Upper lobe of left lung (tissue), 6 donors: Measurements from ENCODE around the gene ZNF334. TPM values are rescaled to one million over a fixed set of nuclear protein-coding genes. Genes with fewer than 3 reads are reported as not detected.

ENCODE experiments used
- ATAC-seq, 2 donors: fragments of 200-7000 bp; cut with Tn5 transposase; one replicate each; pipeline ENCODE4 v1.9.1; 2022; ENCODE audit warnings: mild to moderate bottlenecking in 2 of 2, moderate library complexity in 2 of 2; ENCODE audit not compliant: low FRiP score in 2 of 2
- DNase-seq, 2 donors: peaks; one replicate each; pipeline ENCODE4 v3.0.0-alpha.2; 2019 to 2020
- H3K27ac ChIP-seq, 4 donors: fragments of 200-600 bp; sonication (generic); one replicate each; pipeline ENCODE4 v1.5.1; 2016 to 2019
- H3K27me3 ChIP-seq, 4 donors: fragments of 200-600 bp; sonication (generic); one replicate each; pipeline ENCODE4 v1.5.1; 2017 to 2019
- H3K36me3 ChIP-seq, 4 donors: fragments of 200-600 bp; sonication (generic); one replicate each; pipeline ENCODE4 v1.5.1; 2016 to 2019
- H3K4me1 ChIP-seq, 4 donors: fragments of 200-600 bp; sonication (generic); one replicate each; pipeline ENCODE4 v1.5.1; 2018 to 2019
- H3K4me3 ChIP-seq, 4 donors: fragments of 200-600 bp; sonication (generic); one replicate each; pipeline ENCODE4 v1.5.1; 2017 to 2019; ENCODE audit warnings: mild to moderate bottlenecking in 2 of 4, moderate library complexity in 1 of 4
- H3K9me3 ChIP-seq, 4 donors: fragments of 200-600 bp; sonication (generic); one replicate each; pipeline ENCODE4 v1.5.1; 2018 to 2019
- CTCF ChIP-seq, 6 experiments: fragments of 450-650 bp in 4 of 6; fragments of 200-600 bp in 2 of 6; sonication (generic) in 2 of 6; IDR thresholded peaks; one replicate each; pipeline ENCODE4 v1.5.1; 2016 to 2019; ENCODE audit warnings: antibody characterized with exemption in 6 of 6
- EP300 ChIP-seq, 4 donors: sonication (generic); formaldehyde crosslinking; IDR thresholded peaks; one replicate each; pipeline ENCODE4 v1.5.1; 2017; ENCODE audit warnings: antibody characterized with exemption in 4 of 4, control low read depth in 2 of 4
- POLR2A ChIP-seq, 4 donors: fragments of 450-650 bp; IDR thresholded peaks; one replicate each; pipeline ENCODE4 v1.5.1; 2016 to 2017; ENCODE audit warnings: antibody characterized with exemption in 4 of 4, mild to moderate bottlenecking in 2 of 4
- POLR2AphosphoS5 ChIP-seq, 2 donors: sonication (generic); formaldehyde crosslinking; IDR thresholded peaks; one replicate each; pipeline ENCODE4 v1.5.1; 2017; ENCODE audit warnings: antibody characterized with exemption in 2 of 2
- WGBS, 2 donors: methylation state at CpG; one replicate each; pipeline ENCODE4 v1.1.5; 2017 to 2018; 5-methylcytosine and 5-hydroxymethylcytosine counted together
- total RNA-seq, 6 donors: library from RNA; depleted of rRNA in 4 of 6; stranded (reverse); fragments of >200 nt in 4 of 6; gene quantifications; one replicate each; pipeline versions ENCODE4 v1.1.0 to v1.2.1, GENCODE V29; 2016 to 2021
- donor health status: DM: no; HTN: no; CAD: no; lungs with moderate emphysema.
- donor health status: DM: no; HTN: yes; CAD: no; lungs with severe emphysema.

The ZNF334 gene
- total RNA-seq, 6 donors from 2014 or later: 1.9 to 27.2 (median 5.2) TPM

GRCh38 chr20:46550461-46550860 is 37.1 kb upstream of the ZNF334 start, which contains the start of gene OCSTAMP:
TSS of gene OCSTAMP (minus strand) at chr20:46550654. CDS start at chr20:46550560, 94 bp downstream.
- Histone ChIP-seq H3K4me1 (peaks cover 0 to 9% (median 3%) of the 10 kb centered on the region in 4 donors), H3K36me3 (no peaks in the 10 kb centered on the region), H3K27ac (no peak within 1 kb of the TSS), H3K4me3 (no peak within 1 kb of the TSS), H3K9me3 (no peaks in the 10 kb centered on the region), H3K27me3 (no peaks in the 10 kb centered on the region)
- DNase-seq (no peak), ATAC-seq (no peak)
- 51 to 76% methylated on average over 6 to 9 of the region's 9 CpGs for WGBS, 2 donors
- no peak for TF ChIP-seq CTCF (IDR thresholded peaks at IDR 0.05)
- TF ChIP-seq POLR2A (IDR thresholded peaks at IDR 0.05): no peak
- no peak for TF ChIP-seq EP300 (IDR thresholded peaks at IDR 0.05)
- no peak for TF ChIP-seq POLR2AphosphoS5 (IDR thresholded peaks at IDR 0.05)

- no peaks in the 10 kb centered on the region for H3K27me3 ChIP-seq
- no peak for DNase-seq
- no peak overlapping the region for H3K27ac ChIP-seq
- peaks cover 0 to 17% (median 7%) of the 10 kb centered on the region in 4 donors for H3K4me1 ChIP-seq
- no peak overlapping the region for H3K4me3 ChIP-seq
- no peaks in the 10 kb centered on the region for H3K36me3 ChIP-seq
- ATAC-seq: no peak
- H3K9me3 ChIP-seq: no peaks in the 10 kb centered on the region
- TF ChIP-seq CTCF (IDR thresholded peaks at IDR 0.05) (no peak), EP300 (IDR thresholded peaks at IDR 0.05) (no peak), POLR2A (IDR thresholded peaks at IDR 0.05) (no peak)
- WGBS, 2 donors: 82 to 89% methylated on average over 4 of the region's 4 CpGs
These were observed 36.0 kb upstream of the ZNF334 start for GRCh38 chr20:46549188-46549972.

- ATAC-seq: no peak
- no peak for DNase-seq
- Histone ChIP-seq H3K36me3 (no peaks in the 10 kb centered on the region), H3K27me3 (no peaks in the 10 kb centered on the region), H3K4me3 (no peak overlapping the region), H3K4me1 (peaks cover 0 to 17% (median 7%) of the 10 kb centered on the region in 4 donors), H3K27ac (no peak overlapping the region), H3K9me3 (no peaks in the 10 kb centered on the region)
- WGBS, 2 donors: 86 to 93% methylated on average over 5 of the region's 5 CpGs
- TF ChIP-seq POLR2A (IDR thresholded peaks at IDR 0.05) (no peak), CTCF (IDR thresholded peaks at IDR 0.05) (no peak)
These were observed 35.3 kb upstream of the ZNF334 start for GRCh38 chr20:46548688-46549087.

- H3K27me3 ChIP-seq: no peaks in the 10 kb centered on the region
- WGBS, 2 donors: 81 to 84% methylated on average over 6 of the region's 6 CpGs
- H3K4me1 ChIP-seq: peaks cover 0 to 17% (median 7%) of the 10 kb centered on the region in 4 donors
- no peaks in the 10 kb centered on the region for H3K36me3 ChIP-seq
- H3K27ac ChIP-seq: no peak overlapping the region
- ATAC-seq (no peak), DNase-seq (no peak)
- no peak overlapping the region for H3K4me3 ChIP-seq
- no peak for TF ChIP-seq EP300 (IDR thresholded peaks at IDR 0.05)
- no peak for TF ChIP-seq CTCF (IDR thresholded peaks at IDR 0.05)
- no peak for TF ChIP-seq POLR2AphosphoS5 (IDR thresholded peaks at IDR 0.05)
- TF ChIP-seq POLR2A (IDR thresholded peaks at IDR 0.05): no peak
- H3K9me3 ChIP-seq: no peaks in the 10 kb centered on the region
These were observed 34.6 kb upstream of the ZNF334 start for GRCh38 chr20:46547995-46548394.

GRCh38 chr20:46546936-46547335 is 33.6 kb upstream of the ZNF334 start:
- H3K36me3 ChIP-seq: no peaks in the 10 kb centered on the region
- peaks cover 0 to 12% (median 5%) of the 10 kb centered on the region in 4 donors for H3K4me1 ChIP-seq
- no peak for DNase-seq
- WGBS, 2 donors: 70 to 72% methylated on average over 6 of the region's 6 CpGs
- H3K9me3 ChIP-seq: no peaks in the 10 kb centered on the region
- no peak overlapping the region for H3K27ac ChIP-seq
- H3K4me3 ChIP-seq: no peak overlapping the region
- TF ChIP-seq POLR2A (IDR thresholded peaks at IDR 0.05): no peak
- no peak for TF ChIP-seq POLR2AphosphoS5 (IDR thresholded peaks at IDR 0.05)
- TF ChIP-seq EP300 (IDR thresholded peaks at IDR 0.05): no peak
- no peak for TF ChIP-seq CTCF (IDR thresholded peaks at IDR 0.05)
- H3K27me3 ChIP-seq: no peaks in the 10 kb centered on the region
- ATAC-seq: no peak
